Activated T-helper 1 cell treated with anti-CD3 and anti-CD28 coated beads, Interleukin-2, amount 50 U/mL, for 16 hours (primary cell): Measurements from ENCODE around the gene GNG4.

ENCODE experiments used
- DNase-seq, 2 donors: peaks; one replicate each; pipeline ENCODE4 v3.0.0-alpha.2; 2020; ENCODE audit warnings: low read depth in 1 of 2, low spot score in 1 of 2

The GNG4 gene

GRCh38 chr1:235649368-235650163 is at the start of gene GNG4:
Gene GNG4, minus strand, starts transcription at chr1:235649784. Its CDS starts 65,946 bp downstream, at chr1:235583838.
- no peak for DNase-seq

GRCh38 chr1:235697508-235697907 is 47.9 kb upstream of the GNG4 start:
- DNase-seq: no peak

DNA sequence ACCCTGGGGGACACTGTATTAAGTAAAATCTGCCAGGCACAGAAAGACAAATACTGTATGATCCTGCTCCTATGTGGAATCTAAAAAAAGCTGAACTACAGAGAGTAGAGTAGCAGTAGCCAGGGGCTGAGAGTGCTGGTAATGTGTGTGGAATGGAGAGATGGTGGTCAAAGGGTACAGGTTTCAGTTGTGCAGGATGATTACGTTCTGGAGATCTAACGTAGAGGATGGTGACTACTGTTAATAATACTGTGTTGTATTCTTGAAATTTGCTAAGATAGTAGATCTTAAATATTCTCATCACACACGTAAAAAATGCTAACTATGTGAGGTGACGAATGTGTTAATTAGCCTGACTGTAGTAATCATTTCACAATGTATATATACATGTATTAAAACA is 39.8 kb upstream of the GNG4 start:
- no peak for DNase-seq

GRCh38 chr1:235688096-235688495 is 38.5 kb upstream of the GNG4 start:
- DNase-seq: no peak

DNA sequence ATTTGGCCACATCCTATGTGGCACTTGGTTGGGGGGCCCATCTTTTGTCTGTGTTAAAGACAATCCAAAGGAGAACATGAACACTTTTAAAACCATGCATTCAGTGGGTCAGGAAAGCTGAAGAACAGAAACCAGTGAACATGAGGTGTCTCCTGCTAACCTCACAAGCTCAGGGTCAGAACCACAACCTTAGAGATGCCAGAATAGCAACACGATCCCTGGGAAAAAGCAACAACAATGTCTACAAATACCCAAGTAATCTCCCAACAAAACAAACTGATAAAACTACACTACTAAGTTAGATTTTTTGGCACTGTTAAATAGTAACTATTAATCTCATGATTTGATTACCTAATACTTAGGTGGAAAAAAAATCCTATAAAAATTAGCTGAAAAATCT is 34.1 kb upstream of the GNG4 start:
- no peak for DNase-seq

DNA sequence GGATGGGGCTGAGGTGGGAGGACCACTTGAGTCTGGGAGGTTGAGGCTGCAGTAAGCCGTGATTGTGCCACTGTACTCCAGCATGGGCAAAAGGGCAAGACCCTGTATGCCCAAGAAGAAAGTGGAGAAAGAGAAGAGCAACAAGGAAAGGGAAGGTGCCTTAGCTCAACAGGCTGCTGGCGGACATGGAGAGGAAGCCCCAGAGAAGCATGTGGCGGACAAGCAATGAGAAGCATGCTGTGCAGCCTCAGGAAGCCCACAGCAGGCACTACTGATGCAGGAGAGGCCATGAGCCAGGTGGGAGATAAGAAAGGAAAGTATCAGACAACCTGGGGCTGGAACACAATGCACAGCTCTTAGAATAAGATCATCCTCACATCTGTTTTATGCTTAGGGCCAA is 32.6 kb upstream of the GNG4 start:
- DNase-seq: no peak

DNA sequence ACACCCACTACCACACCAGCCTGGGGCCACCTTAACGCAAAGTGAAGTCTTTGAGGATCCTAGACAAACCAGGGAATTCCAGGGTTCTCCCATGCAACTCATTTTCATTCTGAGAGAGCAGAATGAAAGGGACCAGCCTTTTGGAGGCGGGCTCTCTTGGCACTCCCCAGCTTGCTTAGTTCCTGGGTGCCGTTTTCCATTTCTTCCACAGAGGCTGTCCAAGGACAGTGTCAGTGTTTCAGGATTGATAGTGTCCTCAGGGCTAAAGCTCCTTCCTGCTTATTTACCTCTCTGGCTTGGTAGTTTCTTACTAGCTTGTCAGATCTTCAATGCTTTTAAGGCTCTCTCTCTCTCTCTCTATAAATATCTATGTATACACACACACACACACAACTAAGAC is 30.1 kb upstream of the GNG4 start:
- no peak for DNase-seq

DNA sequence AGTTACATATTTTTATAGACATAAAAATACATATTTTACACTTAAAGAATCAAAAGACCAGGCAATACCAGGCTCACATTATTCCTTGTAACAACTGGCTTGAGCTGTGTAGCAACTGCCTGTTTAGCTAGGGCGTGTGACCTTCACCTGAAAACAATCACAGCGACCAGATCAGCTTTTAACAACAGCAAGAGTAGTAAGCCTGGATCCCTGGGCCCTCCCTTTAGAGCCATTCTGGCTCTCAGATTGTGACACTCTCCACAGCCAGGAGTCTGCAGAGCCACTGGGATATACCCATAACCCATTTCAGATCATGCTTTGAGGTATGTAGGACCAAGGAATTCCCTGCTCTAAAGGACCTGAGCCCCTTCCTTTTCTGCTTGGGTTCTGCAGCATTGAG is 29.4 kb upstream of the GNG4 start:
- DNase-seq: no peak

GRCh38 chr1:235675152-235675890 is 25.7 kb upstream of the GNG4 start:
- no peak for DNase-seq

- DNase-seq: no peak
These were observed 24.4 kb upstream of the GNG4 start for GRCh38 chr1:235673981-235674380.

DNA sequence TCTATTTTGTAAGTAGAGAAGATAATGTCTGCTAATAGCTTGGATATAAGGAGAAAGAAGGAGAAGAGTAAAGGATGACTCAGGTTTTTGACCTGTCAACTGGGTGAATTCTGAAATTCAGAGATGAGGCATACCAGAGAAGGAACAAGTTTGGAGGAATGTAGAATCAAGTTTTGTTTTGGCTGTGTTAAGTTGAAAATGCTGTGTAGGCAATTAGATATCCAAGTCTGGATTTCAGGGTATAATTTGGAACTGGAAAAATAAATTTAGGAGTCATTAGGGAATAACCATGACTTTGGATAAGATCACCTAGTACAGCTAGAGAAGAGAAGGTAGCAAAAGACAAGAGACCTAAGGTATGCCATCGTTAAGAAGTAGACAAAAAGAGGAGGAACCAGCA is 22.4 kb upstream of the GNG4 start:
- DNase-seq: no peak

- DNase-seq: no peak
These were observed 20.7 kb upstream of the GNG4 start for GRCh38 chr1:235670157-235670776.

GRCh38 chr1:235669277-235669676 is 19.7 kb upstream of the GNG4 start:
- no peak for DNase-seq

DNA sequence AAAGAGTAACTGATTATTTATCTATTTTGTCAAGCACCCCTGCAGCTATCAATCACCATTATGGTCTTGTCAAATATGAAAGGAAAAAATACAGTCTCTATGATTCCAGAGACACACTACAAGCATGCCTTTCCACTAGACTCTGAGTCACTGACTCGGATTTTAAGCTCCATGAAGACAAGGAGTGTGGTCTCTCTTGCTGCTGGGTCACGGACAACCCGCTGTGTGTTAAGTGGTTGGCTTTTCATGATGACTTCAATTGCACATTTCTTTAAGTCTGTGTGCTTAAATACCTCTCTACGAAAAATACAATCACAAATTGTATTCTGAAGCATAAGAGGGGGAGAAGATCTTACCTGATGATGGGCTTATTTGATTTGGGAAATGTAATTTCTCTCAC is 14.0 kb upstream of the GNG4 start:
- DNase-seq: no peak

DNA sequence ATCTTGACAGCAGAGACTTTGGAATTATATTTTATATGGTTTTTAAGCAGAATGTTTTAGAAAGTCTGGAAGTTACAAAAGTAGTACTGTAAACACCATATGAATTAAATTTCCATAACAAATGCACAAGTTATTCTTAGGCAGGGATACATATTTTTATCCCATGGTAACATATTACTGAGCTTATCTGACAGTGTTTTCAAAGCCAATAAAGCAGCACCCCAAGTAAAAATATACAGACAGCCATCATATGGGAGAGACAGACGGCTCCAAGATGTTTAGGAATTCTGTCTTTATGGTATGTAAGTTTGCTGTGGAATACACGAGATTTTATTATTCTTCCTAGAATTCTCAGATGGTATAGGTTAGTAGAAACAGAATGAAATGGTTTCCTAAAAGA is 12.0 kb upstream of the GNG4 start:
- DNase-seq: no peak

- no peak for DNase-seq
These were observed 9.7 kb upstream of the GNG4 start for GRCh38 chr1:235659186-235659771.

GRCh38 chr1:235657747-235658526 is 8.4 kb upstream of the GNG4 start:
- DNase-seq: no peak

GRCh38 chr1:235657269-235657668 is 7.7 kb upstream of the GNG4 start:
- no peak for DNase-seq

DNA sequence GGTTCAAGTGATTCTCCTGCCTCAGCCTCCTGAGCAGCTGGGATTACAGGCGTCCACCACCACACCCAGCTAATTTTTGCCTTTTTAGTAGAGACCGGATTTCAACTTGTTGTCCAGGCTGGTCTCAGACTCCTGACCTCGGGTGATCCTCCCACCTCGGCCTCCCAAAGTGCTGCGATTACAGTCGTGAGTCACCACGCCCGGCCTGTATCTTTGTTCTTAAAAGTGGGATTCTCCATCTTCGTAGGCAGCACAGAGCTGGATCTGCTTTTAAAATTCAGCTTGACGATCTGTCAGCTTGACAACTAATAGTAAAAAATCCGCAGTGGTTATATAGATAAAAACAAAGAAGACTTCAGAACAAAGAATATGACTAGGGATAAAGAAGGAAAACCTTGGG is 2.8 kb upstream of the GNG4 start:
- DNase-seq: no peak

GRCh38 chr1:235651170-235651806 is 1.7 kb upstream of the GNG4 start:
- DNase-seq: no peak
